GM12872 (cell line): ENCODE data around the gene TMC3.
A peak's percentile ranks its signal among the peaks of the same experiment; 100 is the strongest.

ENCODE experiments used
- TF ChIP-seq, protein P1 (sequence below): IDR thresholded peaks from 3 replicates; pipeline ENCODE4 v1.5.1; 2011; ENCODE audit warnings: low read depth, mild to moderate bottlenecking, low read length, moderate library complexity; ENCODE audit not compliant: insufficient read depth

Gene TMC3

GRCh38 chr15:81411051-81411450 is 37.0 kb upstream of the TMC3 start:
- TF ChIP-seq, protein P1, sequence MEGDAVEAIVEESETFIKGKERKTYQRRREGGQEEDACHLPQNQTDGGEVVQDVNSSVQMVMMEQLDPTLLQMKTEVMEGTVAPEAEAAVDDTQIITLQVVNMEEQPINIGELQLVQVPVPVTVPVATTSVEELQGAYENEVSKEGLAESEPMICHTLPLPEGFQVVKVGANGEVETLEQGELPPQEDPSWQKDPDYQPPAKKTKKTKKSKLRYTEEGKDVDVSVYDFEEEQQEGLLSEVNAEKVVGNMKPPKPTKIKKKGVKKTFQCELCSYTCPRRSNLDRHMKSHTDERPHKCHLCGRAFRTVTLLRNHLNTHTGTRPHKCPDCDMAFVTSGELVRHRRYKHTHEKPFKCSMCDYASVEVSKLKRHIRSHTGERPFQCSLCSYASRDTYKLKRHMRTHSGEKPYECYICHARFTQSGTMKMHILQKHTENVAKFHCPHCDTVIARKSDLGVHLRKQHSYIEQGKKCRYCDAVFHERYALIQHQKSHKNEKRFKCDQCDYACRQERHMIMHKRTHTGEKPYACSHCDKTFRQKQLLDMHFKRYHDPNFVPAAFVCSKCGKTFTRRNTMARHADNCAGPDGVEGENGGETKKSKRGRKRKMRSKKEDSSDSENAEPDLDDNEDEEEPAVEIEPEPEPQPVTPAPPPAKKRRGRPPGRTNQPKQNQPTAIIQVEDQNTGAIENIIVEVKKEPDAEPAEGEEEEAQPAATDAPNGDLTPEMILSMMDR = no peak

DNA sequence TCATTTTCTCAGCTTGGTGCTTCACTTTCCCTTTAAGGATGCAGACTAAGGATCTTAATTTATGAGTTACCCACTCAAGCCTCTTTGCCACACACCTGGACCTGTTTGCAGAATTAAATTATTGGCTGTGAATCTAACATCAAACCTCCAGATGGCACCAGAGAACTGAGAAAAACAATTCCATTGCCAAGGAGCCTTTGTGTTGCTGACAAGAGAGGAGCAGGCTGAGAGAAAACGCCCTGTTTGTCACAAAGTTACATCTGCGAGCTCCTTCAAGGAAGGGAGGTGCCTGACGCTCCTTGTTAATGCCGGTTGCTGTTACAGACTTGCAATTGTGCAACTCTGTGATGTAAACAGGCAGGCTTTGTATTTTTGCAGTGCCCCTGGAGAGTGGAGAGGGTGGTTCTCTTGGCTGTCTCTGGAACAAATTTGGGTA is 36.3 kb upstream of the TMC3 start:
- TF ChIP-seq, protein P1 = peak; percentile 28; the same call in 2 of the 3 replicates

DNA sequence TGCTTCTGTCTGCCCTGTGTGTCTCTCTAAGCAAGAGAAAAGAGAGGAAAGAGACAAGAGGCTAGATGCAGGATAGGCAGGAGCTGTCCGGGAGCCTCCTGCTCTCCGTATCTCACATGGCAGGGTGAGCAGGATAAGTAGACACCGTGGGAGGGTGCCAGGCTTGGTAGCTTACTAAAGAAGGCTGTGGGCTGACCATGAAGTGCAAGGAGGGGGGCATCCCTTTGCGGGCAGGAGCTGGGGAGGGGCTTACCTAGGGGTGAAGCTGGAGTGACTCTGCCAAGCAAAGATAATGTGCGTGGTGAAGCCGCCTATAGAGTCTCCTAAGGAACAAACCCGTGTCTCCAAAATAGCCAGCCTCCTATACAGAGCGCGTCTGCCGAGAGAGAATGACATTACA is 33.7 kb upstream of the TMC3 start:
- TF ChIP-seq, protein P1 = no peak

DNA sequence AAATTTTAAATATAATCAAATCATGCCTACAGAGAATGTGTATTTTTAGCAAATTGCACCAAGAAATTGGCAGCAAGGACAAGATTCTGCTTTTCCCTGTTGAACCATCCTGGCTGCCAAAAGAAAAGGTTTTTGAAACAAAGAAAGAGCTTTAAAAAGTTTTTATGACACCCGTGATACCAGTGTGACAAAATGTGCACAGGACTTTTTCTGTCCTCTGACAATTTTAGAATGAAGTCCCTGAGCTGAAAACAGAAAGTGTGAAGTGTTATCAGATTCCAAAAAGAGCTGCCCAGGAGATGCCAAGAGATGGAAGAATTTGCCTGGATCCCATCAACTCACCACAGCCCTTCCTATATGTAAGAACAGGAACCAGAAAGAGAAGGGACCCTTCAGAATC is 33.2 kb upstream of the TMC3 start:
- TF ChIP-seq, protein P1 = no peak

- TF ChIP-seq, protein P1 = peak; percentile 67
Observed at GRCh38 chr15:81400640-81401236, 26.7 kb upstream of the TMC3 start.

GRCh38 chr15:81398910-81399551 is 25.0 kb upstream of the TMC3 start:
- TF ChIP-seq, protein P1 = no peak

- TF ChIP-seq, protein P1 = no peak
Observed at GRCh38 chr15:81398456-81398855, 24.4 kb upstream of the TMC3 start.
